Panc1 (cell line): ENCODE results near the gene ZCCHC10. TPM values are rescaled to one million over a fixed set of nuclear protein-coding genes. Genes with fewer than 3 reads are reported as not detected.

Experiments used
- ATAC-seq: fragments of 200-7000 bp; cut with Tn5 transposase; 2 replicates; pipeline ENCODE4 v1.9.1; 2020; ENCODE audit warnings: mild to moderate bottlenecking, moderate library complexity
- BruUV-seq: library from RNA; stranded (reverse); fragments of 400-500 nt; replicated peaks from 2 replicates; lab custom pipeline; 2021; lab: Mats Ljungman, UMichigan
- CTCF ChIA-PET: fragments of 300-600 bp; sonication (Branson Sonifier 250); formaldehyde crosslinking; loops from one replicate; lab custom pipeline; 2022; ENCODE audit warnings: antibody characterized with exemption; lab: Charles Lee
- POLR2A ChIA-PET: fragments of 300-600 bp; sonication (Branson Sonifier 250); formaldehyde crosslinking; loops from one replicate; lab custom pipeline; 2022; ENCODE audit warnings: antibody characterized with exemption; lab: Charles Lee
- DNase-seq: peaks from one replicate; pipeline ENCODE4 v3.0.0-alpha.2; 2010; ENCODE audit warnings: low read depth, low spot score
- H3K27ac ChIP-seq: 2 replicates; pipeline ENCODE4 v1.5.1; 2011; ENCODE audit warnings: mild to moderate bottlenecking, low read length, inconsistent platforms
- H3K27me3 ChIP-seq: fragments of 200-500 bp; sonication (Bioruptor generic); 2 replicates; pipeline ENCODE4 v1.6.0; 2014; ENCODE audit warnings: low read length, inconsistent platforms; ENCODE audit not compliant: control insufficient read depth, insufficient read depth
- H3K36me3 ChIP-seq: fragments of 200-500 bp; sonication (Bioruptor generic); 2 replicates; pipeline ENCODE4 v1.5.1; 2014; ENCODE audit warnings: inconsistent platforms, mild to moderate bottlenecking, low read length, moderate library complexity; ENCODE audit not compliant: control insufficient read depth, insufficient read depth
- H3K4me1 ChIP-seq: 2 replicates; pipeline ENCODE4 v1.5.1; 2011; ENCODE audit warnings: inconsistent platforms, mild to moderate bottlenecking, low read length, moderate library complexity; ENCODE audit not compliant: control insufficient read depth, insufficient read depth
- H3K4me3 ChIP-seq, 2 experiments: 2 replicates each; pipeline ENCODE4 v1.5.1; 2011 to 2012; ENCODE audit warnings: low read depth in 2 of 2, low read length in 2 of 2, mild to moderate bottlenecking in 2 of 2, inconsistent platforms in 1 of 2, moderate library complexity in 1 of 2
- H3K9me3 ChIP-seq: fragments of 200-500 bp; sonication (Bioruptor generic); 2 replicates; pipeline ENCODE4 v1.5.1; 2014; ENCODE audit warnings: low read depth, mild to moderate bottlenecking, inconsistent platforms, low read length, moderate library complexity; ENCODE audit not compliant: control insufficient read depth, insufficient read depth
- CTCF ChIP-seq: fragments of 450-650 bp; IDR thresholded peaks from 2 replicates; pipeline ENCODE4 v1.5.1; 2017; ENCODE audit warnings: mild to moderate bottlenecking
- POLR2AphosphoS5 ChIP-seq: IDR thresholded peaks from 2 replicates; pipeline ENCODE4 v1.6.1; 2012; ENCODE audit warnings: mild to moderate bottlenecking, low read depth, low read length, moderate library complexity
- REST ChIP-seq, 2 experiments: IDR thresholded peaks; 2 replicates each; pipeline ENCODE4 v1.6.1; 2011 to 2012; ENCODE audit warnings: low read depth in 2 of 2, control low read depth in 1 of 2, low read length in 1 of 2, mild to moderate bottlenecking in 1 of 2, moderate library complexity in 1 of 2; ENCODE audit not compliant: insufficient read depth in 1 of 2
- SIN3A ChIP-seq: IDR thresholded peaks from 2 replicates; pipeline ENCODE4 v1.6.1; 2012; ENCODE audit warnings: low read depth, mild to moderate bottlenecking, low read length, moderate library complexity, borderline replicate concordance; ENCODE audit not compliant: insufficient read depth
- TCF7L2 ChIP-seq: IDR thresholded peaks from 2 replicates; pipeline ENCODE4 v1.6.1; 2011; ENCODE audit warnings: mild to moderate bottlenecking, low read depth, low read length, inconsistent platforms
- in situ Hi-C: cut with HindIII; loops from 2 replicates; pipeline ENCODE4 v1.10.0; 2016; ENCODE audit warnings: low sequenced_read_pairs, low pct_unique_long_range_greater_than_20kb
- intact Hi-C: fragments of 100-400 bp; cut with micrococcal nuclease; formaldehyde crosslinking; loops from one replicate; pipeline ENCODE4 v1.10.0; 2022; ENCODE audit not compliant: unreplicated experiment
- total RNA-seq: library from RNA; stranded (reverse); gene quantifications from one replicate; pipeline ENCODE4 v1.2.1, GENCODE V29; 2021; ENCODE audit not compliant: unreplicated experiment

ZCCHC10 gene
- total RNA-seq, 1 experiment from 2014 or later: 30.8 TPM

- peak; percentile 38 for ATAC-seq
- Histone ChIP-seq H3K4me3 (peak overlapping the region; percentile 94 to 96), H3K27me3 (no peaks in the 10 kb centered on the region), H3K4me1 (peaks cover 54% of the 10 kb centered on the region), H3K9me3 (no peaks in the 10 kb centered on the region), H3K36me3 (peaks cover 8% of the 10 kb centered on the region; the same call in 1 of the 2 replicates), H3K27ac (peak overlapping the region; percentile 99)
- intact Hi-C loops: loop anchor here (5.0 kb wide), 1 partner anchor 90 kb away; the partner anchor contains the start of gene AFF4
- DNase-seq: no peak
- ChIA-PET POLR2A (interaction anchor here (0.6 to 0.7 kb wide), 3 partner anchors 8 to 165 kb away, joined by 3 to 4 read pairs (median 4); no protein-coding TSS in a partner anchor), CTCF (no interaction called here)
- BruUV-seq: no TSS peak
- TF ChIP-seq POLR2AphosphoS5 (peak; percentile 52; the same call in 1 of the 2 replicates), REST (IDR thresholded peaks at IDR 0.05; ENCODE audit: insufficient read depth in 1 of 2, low read depth in 2 of 2, low read length in 1 of 2) (no peak)
- in situ Hi-C loops: no loop called here
Observed at GRCh38 chr5:133052317-133053175, 26.2 kb upstream of the ZCCHC10 start.

GRCh38 chr5:133051542-133052316 lies 25.4 kb upstream of the ZCCHC10 start, which contains the start of gene HSPA4:
HSPA4 (plus strand) TSS chr5:133052013; CDS start chr5:133052251, 238 bp downstream.
- no peaks in the 10 kb centered on the region for H3K27me3 ChIP-seq
- intact Hi-C loops (loop anchor here (5.0 kb wide), 1 partner anchor 89 kb away; the partner anchor contains the start of gene AFF4), in situ Hi-C loops (no loop called here)
- H3K27ac ChIP-seq: peak within 1 kb of the TSS; percentile 99
- ChIA-PET POLR2A (interaction anchor here (0.7 to 1.1 kb wide), 2 partner anchors 9 to 21 kb away, joined by 4 read pairs; no protein-coding TSS in a partner anchor), CTCF (no interaction called here)
- peaks cover 47% of the 10 kb centered on the region for H3K4me1 ChIP-seq
- peaks cover 8% of the 10 kb centered on the region; the same call in 1 of the 2 replicates for H3K36me3 ChIP-seq
- BruUV-seq: no TSS peak
- peak; percentile 88 for ATAC-seq
- DNase-seq: peak; percentile 95
- H3K4me3 ChIP-seq: peak within 1 kb of the TSS; percentile 94 to 96
- peak; percentile 82 for TF ChIP-seq POLR2AphosphoS5
- no peak for TF ChIP-seq CTCF
- TF ChIP-seq TCF7L2: peak; percentile 99
- TF ChIP-seq SIN3A: peak; percentile 73; the same call in 1 of the 2 replicates
- H3K9me3 ChIP-seq: no peaks in the 10 kb centered on the region
